IPS DF 6.9 (cell line): ENCODE data around the gene EVA1B.

Source experiments
- DNase-seq: peaks from one replicate; pipeline ENCODE4 v3.0.0-alpha.2; 2013; ENCODE audit warnings: low read depth, low spot score
- H3K27ac ChIP-seq: one replicate; pipeline ENCODE4 v1.5.1; 2013; ENCODE audit warnings: low read length, control low read depth
- H3K27me3 ChIP-seq: 2 replicates; pipeline ENCODE4 v1.6.1; 2013; ENCODE audit warnings: mild to moderate bottlenecking, low read length; ENCODE audit not compliant: control insufficient read depth, insufficient read depth
- H3K36me3 ChIP-seq: 2 replicates; pipeline ENCODE4 v1.6.1; 2013; ENCODE audit warnings: low read length; ENCODE audit not compliant: control insufficient read depth, insufficient read depth
- H3K4me1 ChIP-seq: 2 replicates; pipeline ENCODE4 v1.6.1; 2013; ENCODE audit warnings: low read length; ENCODE audit not compliant: control insufficient read depth, insufficient read depth
- H3K4me3 ChIP-seq: 2 replicates; pipeline ENCODE4 v1.5.1; 2013; ENCODE audit warnings: mild to moderate bottlenecking, low read length
- H3K9me3 ChIP-seq: 2 replicates; pipeline ENCODE4 v1.6.1; 2013; ENCODE audit warnings: low read length, inconsistent platforms; ENCODE audit not compliant: control insufficient read depth, insufficient read depth
- WGBS: extraction: QIAGEN DNeasy Blood & Tissue Kit; methylation state at CpG from one replicate; pipeline ENCODE4 v1.1.7; 2013; ENCODE audit warnings: mixed read lengths, missing lambda C conversion rate; ENCODE audit not compliant: insufficient read length, insufficient coverage; 5-methylcytosine and 5-hydroxymethylcytosine counted together

EVA1B gene

DNA sequence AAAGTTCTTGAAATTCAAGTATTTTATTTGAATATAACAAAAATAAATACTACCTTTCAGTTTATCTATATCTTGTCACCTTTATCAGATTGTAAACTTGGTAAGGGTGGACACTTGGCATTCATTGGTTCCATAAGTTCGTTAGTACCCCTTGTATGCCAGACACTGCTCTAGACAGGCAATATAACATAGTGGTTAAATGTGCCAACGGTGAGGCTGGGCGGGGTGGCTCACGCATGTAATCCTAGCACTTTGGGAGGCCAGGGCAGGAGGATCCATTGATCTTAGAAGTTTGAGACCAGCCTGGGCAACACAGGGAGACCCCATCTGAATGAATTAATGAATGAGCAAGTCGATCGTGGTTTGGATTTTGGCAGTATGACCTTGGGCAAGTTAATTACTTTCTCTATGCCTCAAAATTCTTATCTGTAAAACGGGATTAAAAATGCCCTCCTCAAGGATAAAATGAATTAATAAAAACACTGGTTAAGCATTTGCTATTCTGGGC, 43.6 kb downstream of the EVA1B start:
- no peak overlapping the region for H3K27ac ChIP-seq
- H3K36me3 ChIP-seq: peaks cover 4% of the 10 kb centered on the region; the same call in 1 of the 2 replicates
- no peaks in the 10 kb centered on the region for H3K27me3 ChIP-seq
- H3K9me3 ChIP-seq: no peaks in the 10 kb centered on the region
- no peak for DNase-seq
- H3K4me3 ChIP-seq: no peak overlapping the region
- WGBS: no CpG with 5 or more reads among the region's 7 CpGs
- no peaks in the 10 kb centered on the region for H3K4me1 ChIP-seq

DNA sequence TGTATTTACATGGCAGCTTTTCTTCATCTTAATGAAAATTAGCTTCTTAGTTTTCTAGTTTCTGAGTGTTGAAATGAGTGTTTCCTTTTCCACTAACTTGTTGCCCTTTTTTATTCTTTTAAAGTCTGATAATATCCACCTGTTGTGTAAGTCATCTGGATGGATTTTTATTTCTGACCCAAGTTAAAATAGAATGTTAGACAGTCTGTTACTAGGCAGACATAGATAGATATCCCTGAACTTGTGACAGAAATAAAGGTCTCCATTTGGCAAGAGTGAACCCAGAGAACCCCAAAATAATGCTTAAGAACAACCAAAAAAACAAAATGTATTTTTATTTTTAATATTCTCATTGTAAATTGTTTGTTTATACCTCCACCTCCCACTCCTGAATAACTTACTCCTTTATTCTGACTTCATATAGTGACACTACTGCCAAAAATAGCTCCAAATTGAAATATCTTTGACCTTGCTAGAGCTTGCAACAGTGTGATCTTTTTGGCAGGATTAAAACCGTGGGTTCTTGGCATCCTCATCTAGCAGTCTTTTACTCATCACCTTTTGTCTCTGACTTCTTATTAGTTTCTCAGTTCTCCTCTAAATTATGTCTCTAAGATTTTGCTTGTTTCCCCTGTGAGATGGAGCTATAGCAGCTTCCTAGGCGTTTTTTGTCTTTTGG, 44.2 kb downstream of the EVA1B start:
- no peak overlapping the region for H3K4me3 ChIP-seq
- no peaks in the 10 kb centered on the region for H3K4me1 ChIP-seq
- no peak for DNase-seq
- H3K27ac ChIP-seq: no peak overlapping the region
- H3K27me3 ChIP-seq: no peaks in the 10 kb centered on the region
- no CpG with 5 or more reads among the region's 2 CpGs for WGBS
- H3K9me3 ChIP-seq: no peaks in the 10 kb centered on the region
- peaks cover 4% of the 10 kb centered on the region; the same call in 1 of the 2 replicates for H3K36me3 ChIP-seq

DNA sequence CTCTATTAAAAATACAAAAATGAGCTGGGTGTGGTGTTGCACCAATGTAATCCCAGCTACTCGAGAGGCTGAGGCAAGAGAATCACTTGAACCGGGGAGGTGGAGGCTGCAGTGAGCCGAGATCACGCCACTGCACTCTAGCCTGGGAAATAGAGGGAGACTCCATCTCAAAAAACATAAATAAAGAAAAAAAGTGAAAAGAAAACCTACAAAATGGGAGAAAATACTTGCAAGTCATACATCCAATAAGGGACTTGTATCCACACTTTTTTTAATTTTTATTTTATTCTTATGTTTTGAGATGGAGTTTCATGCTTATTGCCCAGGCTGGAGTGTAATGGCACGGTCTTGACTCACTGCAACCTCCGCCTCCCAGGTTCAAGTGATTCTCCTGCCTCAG, 46.8 kb downstream of the EVA1B start:
- DNase-seq: no peak
- H3K9me3 ChIP-seq: no peaks in the 10 kb centered on the region
- H3K27me3 ChIP-seq: no peaks in the 10 kb centered on the region
- WGBS: no CpG with 5 or more reads among the region's 6 CpGs
- no peaks in the 10 kb centered on the region for H3K4me1 ChIP-seq
- no peaks in the 10 kb centered on the region for H3K36me3 ChIP-seq
- no peak overlapping the region for H3K27ac ChIP-seq
- H3K4me3 ChIP-seq: no peak overlapping the region

DNA sequence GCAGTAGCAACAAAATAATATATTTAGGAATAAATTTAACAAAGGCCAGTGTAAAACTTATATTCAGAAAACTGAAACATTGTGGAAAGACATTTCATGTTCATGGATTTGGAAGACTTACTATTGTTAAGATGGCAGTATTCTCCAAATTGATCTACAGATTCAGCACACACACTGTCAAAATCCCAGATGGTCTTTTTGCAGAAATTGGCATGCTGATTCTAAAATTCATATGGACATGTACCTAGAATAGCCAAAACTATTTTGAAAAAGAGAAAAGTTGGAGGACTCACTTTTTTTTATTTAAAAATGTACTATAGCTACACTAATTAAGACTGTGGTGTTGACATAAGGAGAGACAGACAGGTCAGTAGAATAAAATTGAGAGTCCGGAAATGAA, 49.2 kb downstream of the EVA1B start:
- Histone ChIP-seq H3K9me3 (no peaks in the 10 kb centered on the region), H3K36me3 (peaks cover 3% of the 10 kb centered on the region; the same call in 1 of the 2 replicates), H3K27ac (no peak overlapping the region), H3K4me3 (no peak overlapping the region), H3K27me3 (no peaks in the 10 kb centered on the region), H3K4me1 (no peaks in the 10 kb centered on the region)
- no CpG with 5 or more reads among the region's 1 CpG for WGBS
- DNase-seq: no peak

DNA sequence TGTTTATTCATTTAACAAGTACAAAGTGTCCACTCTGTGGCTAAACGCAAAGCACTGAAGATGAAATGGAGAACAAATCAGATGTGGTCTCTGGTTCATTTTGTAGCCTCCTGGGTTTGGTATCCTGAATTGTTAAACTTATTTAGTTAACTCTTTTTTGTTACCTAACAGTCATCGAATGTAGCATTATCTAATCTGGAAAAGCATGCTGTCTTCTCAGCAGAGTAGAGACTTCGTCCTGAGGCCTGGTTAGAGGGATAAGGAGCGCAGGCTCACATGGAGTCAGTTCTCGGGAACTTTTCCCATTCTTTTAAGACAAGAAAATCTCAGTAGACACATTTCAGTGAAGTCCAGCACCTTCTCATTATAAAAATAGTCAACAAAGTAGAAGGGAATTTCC, 50.4 kb downstream of the EVA1B start:
- no CpG with 5 or more reads among the region's 5 CpGs for WGBS
- Histone ChIP-seq H3K4me3 (no peak overlapping the region), H3K27ac (no peak overlapping the region), H3K9me3 (no peaks in the 10 kb centered on the region), H3K27me3 (no peaks in the 10 kb centered on the region), H3K36me3 (peaks cover 3% of the 10 kb centered on the region; the same call in 1 of the 2 replicates), H3K4me1 (no peaks in the 10 kb centered on the region)
- no peak for DNase-seq
